MV-4-11 (cell line): ENCODE data around the gene GLB1L3.

Experiments used
- DNase-seq: peaks from one replicate; lab custom pipeline; 2025; lab: John Stamatoyannopoulos, UW

GLB1L3 gene

GRCh38 chr11:134275534-134276395 is at the start of gene GLB1L3:
Gene GLB1L3, plus strand, starts transcription at chr11:134276379. Its CDS starts 362 bp downstream, at chr11:134276741.
- peak; percentile 4 for DNase-seq

GRCh38 chr11:134226806-134227325 is 49.3 kb upstream of the GLB1L3 start:
- DNase-seq: no peak

- DNase-seq: no peak
Measured at GRCh38 chr11:134228625-134229024, 47.6 kb upstream of the GLB1L3 start.

GRCh38 chr11:134229126-134229790 is 46.9 kb upstream of the GLB1L3 start:
- DNase-seq: no peak

GRCh38 chr11:134230339-134230738 is 45.8 kb upstream of the GLB1L3 start:
- no peak for DNase-seq

- peak; percentile 51 for DNase-seq
Measured at GRCh38 chr11:134231958-134232659, 44.1 kb upstream of the GLB1L3 start.

- no peak for DNase-seq
Measured at GRCh38 chr11:134233729-134234179, 42.4 kb upstream of the GLB1L3 start.

- no peak for DNase-seq
Measured at GRCh38 chr11:134235399-134235798, 40.8 kb upstream of the GLB1L3 start.

- DNase-seq: no peak
Measured at GRCh38 chr11:134236834-134237556, 39.2 kb upstream of the GLB1L3 start.

GRCh38 chr11:134237557-134237922 is 38.6 kb upstream of the GLB1L3 start:
- DNase-seq: no peak

GRCh38 chr11:134238956-134239355 is 37.2 kb upstream of the GLB1L3 start:
- DNase-seq: no peak

GRCh38 chr11:134240592-134240991 is 35.6 kb upstream of the GLB1L3 start:
- no peak for DNase-seq

GRCh38 chr11:134242376-134242775 is 33.8 kb upstream of the GLB1L3 start:
- peak; percentile 36 for DNase-seq

- DNase-seq: no peak
Measured at GRCh38 chr11:134243913-134244312, 32.3 kb upstream of the GLB1L3 start.

GRCh38 chr11:134244593-134244992 is 31.6 kb upstream of the GLB1L3 start:
- peak; percentile 2 for DNase-seq

- no peak for DNase-seq
Measured at GRCh38 chr11:134245434-134245833, 30.7 kb upstream of the GLB1L3 start.

GRCh38 chr11:134246100-134246499 is 30.1 kb upstream of the GLB1L3 start:
- no peak for DNase-seq

GRCh38 chr11:134246678-134247077 is 29.5 kb upstream of the GLB1L3 start:
- DNase-seq: no peak

- DNase-seq: peak; percentile 69
Measured at GRCh38 chr11:134248910-134249480, 27.2 kb upstream of the GLB1L3 start.

GRCh38 chr11:134250246-134250645 is 25.9 kb upstream of the GLB1L3 start:
- peak; percentile 53 for DNase-seq

GRCh38 chr11:134250675-134251074 is 25.5 kb upstream of the GLB1L3 start:
- DNase-seq: no peak
